Measurements from ENCODE around the gene JARID2.

Gene JARID2

DNA sequence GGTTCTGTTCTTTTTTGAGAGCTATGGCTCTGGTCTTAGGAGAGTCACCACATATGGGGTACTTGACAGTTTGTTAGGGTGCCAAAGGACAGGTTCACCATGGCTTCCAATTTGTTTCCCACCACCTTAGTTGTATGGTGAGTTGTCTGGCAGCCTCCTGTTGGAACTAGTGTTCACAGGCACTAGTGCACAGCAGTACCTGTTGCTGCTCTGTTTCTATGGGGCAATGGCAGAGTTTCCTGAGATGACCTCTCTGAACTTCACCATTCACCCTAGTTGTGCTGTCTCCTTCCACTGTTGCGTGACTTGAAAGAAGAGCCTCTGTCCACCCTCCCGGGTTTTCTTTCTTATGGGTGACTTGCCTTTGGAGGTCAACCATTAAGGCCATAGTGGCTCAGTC is 129.1 kb downstream of the JARID2 start:
- no peak for DNase-seq (ENCODE audit: low read depth in 2 of 2)

DNA sequence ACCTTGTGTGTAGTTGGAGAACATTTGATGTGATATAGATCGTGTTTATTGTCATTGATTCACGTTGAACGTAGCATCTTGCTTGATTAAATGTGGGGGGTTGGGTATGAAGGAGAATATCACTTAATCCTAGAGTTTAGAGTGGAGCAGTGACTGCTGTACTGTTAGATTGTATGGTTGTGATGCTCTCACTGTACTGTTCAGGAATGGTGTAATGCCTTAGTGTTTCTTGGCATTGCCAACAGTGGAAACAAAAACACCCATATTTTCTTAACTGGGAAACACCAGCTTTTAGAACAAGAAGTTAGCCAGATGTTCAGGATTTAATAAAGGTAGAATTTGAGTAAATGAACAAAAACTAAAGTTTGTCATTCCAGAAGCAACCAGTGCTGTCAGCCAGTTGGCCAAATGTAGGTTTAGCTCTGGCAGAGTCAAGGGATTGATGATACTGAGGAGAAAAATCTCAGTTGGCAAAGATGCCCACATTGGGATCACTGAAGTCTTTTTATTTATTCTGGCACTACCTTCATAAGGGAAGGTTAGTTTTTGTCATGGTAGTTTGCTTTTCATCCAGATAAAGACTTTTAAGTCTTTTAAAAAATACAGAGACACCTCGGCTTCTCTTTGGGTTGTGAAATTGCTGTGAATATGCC is 129.9 kb downstream of the JARID2 start:
- DNase-seq (ENCODE audit: low read depth in 2 of 2) = no peak

DNA sequence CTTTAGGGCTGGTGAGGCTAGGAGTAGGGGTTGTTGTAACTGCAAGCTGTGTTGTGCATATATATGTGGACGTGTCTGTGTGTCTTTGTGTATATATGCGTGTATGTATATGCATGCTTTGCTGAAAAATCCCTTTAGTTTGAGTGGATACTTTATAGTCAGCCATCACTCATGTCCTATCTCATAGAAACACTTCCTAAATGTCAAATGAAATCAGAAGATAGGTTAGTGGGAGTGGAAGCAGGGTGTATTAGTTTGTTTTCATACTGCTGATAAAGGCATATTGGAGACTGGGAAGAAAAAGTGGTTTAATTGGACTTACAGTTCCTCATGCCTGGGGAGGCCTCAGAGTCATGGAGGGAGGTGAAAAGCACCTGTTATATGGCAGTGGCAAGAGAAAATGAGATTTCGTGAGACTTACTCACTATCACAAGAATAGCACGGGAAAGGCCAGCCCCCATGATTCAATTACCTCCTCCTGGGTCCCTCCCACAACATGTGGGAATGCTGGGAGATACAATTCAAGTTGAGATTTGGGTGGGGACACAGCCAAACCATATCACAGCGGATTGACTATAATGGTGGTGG is 131.1 kb downstream of the JARID2 start:
- no peak for DNase-seq (ENCODE audit: low read depth in 2 of 2)

DNA sequence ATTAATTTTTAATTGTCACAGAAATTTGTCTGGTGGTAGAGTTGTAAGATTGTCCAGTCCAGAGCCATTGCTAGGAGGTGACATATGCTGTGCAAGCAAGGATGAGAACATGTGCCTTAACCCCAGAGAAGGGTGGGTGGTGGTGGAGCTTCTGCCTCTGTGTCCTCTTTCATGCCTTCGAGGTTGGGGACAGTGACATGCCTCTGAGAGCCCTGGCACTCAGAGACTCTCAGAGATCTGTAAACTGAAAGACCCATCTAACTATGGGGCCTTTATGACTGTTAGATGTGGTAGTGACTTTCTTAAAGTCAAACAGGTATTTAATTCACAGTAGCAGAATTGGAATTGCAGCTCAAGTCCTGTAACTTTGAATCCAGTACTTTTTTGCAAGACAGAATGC is 132.4 kb downstream of the JARID2 start:
- no peak for DNase-seq (ENCODE audit: low read depth in 2 of 2)

DNA sequence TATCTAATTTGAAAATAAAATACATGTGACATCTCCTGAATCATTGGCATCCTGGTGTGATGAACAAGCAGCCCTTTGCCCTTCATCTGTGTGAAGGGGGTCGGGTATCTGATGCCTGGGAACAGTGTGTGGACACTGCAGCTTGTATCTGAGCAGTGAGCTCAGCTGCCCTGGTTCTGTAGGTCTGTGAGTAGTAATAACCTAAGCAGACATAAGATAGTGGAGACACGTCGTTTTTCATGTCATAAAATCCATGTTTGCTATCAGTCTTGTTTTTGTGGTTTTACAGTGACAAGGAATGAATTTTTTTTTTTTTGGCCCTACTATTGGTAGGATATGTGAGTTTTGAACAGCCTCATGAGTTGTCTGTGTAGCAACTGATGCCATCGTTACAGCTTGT is 133.0 kb downstream of the JARID2 start:
- DNase-seq (ENCODE audit: low read depth in 2 of 2) = no peak

DNA sequence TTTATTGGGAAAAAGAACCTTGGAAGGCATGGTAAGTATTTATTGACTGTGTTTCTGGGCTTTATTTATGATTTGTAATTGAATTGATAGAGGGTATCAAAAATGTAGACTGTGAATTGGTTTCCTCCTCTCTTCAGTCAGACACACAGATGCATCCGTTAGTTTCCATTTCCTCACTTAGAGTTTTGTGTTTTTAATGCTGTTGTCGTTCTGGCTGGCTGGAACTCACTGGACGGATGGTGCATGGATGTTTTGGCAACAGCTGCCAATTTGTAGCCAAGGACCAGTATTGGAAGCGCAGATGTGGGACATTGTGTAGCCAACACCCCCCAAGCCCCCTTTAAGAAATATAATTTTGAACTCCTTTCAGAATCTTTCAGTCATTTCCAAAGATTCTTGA is 134.5 kb downstream of the JARID2 start:
- no peak for DNase-seq (ENCODE audit: low read depth in 2 of 2)

DNA sequence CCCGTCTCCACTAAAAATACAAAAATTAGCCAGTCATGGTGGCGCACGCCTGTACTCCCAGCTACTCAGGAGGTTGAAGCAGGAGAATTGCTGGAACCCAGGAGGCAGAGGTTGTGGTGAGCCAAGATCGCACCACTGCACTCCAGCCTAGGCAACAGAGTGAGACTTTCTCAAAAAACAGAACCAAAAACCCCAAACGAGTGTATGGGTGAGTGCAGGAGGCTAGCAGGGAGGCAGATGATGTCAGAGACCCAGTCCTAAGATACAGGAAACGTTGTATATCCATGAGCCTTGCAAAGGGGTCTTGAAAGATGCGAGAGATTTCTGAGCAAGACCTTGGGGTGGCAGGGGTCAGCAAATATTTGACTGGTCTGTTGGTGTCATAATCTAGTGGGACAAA is 136.2 kb downstream of the JARID2 start:
- DNase-seq (ENCODE audit: low read depth in 2 of 2) = no peak

DNA sequence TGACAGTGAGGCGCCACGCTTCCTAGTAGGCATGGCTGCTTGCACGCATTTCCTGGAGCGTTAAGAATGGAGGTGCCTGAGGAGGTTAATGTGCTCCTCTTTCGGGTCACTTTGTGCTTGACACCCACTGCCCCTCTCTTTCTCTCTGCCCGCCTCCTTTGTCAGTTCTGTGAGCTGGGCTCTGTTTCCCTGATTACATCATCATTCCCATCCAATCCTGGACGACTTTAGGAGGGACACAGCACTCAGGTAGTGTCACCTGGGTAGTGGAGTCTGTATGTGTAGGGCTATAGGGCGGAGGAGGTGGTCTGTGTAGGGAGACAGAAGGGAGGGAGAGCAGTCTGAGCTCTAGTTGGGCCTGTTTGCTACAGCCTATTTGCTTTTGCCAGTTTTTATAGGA is 136.8 kb downstream of the JARID2 start:
- no peak for DNase-seq (ENCODE audit: low read depth in 2 of 2)

DNA sequence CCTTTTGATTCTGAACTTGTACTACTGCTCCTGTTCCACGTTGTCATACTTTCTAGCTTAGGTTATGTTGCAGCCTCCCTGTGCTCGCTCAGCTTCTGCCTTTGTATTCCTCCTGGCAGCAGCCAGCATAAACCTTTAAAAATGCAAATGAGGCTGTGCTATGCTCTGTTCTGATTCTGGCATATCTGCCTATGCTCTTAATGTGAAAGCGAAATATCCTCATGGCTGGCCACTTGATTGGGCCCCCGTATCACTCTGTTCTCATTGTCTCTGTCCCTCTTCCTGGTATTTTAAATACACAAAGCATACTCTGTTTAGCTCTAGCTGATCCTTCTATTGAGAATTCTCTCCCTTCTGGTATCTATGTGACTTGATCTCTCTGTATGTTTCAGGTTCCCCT is 139.0 kb downstream of the JARID2 start:
- no peak for DNase-seq (ENCODE audit: low read depth in 2 of 2)

DNA sequence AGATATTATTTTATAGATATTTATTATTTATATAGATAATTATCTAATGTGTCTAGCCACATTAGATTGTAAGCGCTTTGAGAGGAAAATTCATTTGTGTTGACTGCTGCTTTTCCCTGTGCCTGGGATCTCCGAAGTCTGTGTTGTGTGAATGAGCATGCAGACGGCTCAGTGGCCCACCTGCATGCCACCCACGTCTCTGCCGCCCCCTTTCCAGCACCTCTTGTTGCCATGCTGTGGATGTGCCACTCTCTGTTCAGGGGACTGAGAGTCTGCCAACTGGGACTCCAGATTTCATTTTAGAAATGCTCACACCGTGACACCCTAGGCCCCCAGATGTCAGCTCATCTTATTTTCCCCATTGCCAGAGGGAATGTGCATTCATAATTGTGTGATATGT is 139.7 kb downstream of the JARID2 start:
- no peak for DNase-seq (ENCODE audit: low read depth in 2 of 2)

DNA sequence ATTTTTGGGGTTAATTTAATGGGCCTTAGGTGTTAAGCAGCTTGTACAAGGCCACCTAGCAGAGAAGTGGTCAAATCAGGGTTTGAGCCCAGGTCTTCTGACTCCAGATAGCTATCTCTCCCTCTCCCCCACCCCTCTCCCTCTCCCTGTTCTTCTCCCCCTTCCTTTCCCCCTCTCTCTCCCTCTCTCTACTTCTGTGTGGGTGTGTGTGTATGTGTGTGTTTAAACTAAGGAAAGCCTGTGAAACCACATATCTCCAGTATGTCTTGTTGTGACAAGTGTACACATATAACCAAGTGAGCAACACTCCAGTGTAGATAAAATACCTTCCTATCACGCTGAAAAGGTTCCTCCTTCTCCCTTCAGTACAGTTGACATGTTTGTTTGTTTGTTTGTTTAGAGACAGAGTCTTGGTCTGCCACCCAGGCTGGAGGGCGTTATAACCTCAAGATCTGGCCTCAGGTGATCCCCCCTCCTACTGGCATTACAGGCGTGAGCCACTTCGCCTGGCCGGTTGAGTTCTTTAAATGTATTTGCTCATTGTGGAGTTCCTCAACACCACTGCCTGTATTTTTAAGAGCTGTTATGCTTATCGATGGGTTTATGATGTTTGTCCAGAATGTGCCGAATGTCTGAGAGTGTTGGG is 140.4 kb downstream of the JARID2 start:
- no peak for DNase-seq (ENCODE audit: low read depth in 2 of 2)

DNA sequence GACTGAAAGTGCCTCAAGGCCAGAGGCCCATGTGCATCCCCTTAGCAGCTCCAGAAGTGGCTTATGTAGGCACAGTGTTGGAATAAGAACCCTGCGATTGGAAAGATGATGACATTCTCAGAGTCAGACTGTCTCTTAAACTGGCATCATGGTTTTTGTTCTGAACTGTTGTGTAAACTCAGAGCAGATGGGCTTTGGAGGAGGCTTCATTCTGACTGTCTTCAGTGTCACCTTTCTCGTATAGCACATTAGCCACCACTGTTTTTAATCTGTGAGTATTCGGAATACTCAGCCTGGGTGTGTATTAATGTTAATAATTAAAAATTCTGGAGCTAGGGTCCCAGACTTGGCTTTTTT is 140.9 kb downstream of the JARID2 start:
- DNase-seq (ENCODE audit: low read depth in 2 of 2) = no peak

DNA sequence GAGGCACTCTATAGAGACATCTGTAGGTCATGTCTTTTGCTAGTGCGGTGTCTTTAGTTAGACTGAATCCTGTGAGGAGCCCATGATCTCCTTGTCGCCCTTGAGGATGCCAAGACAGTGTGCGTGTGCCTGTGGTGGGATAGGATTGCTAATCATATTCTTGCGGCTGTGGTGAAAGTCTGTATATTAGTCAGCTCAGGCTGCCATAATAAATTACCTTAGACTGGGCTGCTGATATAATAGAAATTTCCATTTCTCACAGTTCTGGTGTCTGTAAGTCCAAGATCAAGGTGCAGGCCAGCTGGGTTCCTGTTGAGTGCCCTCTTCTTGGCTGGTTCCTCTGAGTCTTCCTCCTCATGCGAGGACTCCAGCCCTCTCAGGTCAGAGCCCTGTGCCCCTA is 141.2 kb downstream of the JARID2 start:
- no peak for DNase-seq (ENCODE audit: low read depth in 2 of 2)

DNA sequence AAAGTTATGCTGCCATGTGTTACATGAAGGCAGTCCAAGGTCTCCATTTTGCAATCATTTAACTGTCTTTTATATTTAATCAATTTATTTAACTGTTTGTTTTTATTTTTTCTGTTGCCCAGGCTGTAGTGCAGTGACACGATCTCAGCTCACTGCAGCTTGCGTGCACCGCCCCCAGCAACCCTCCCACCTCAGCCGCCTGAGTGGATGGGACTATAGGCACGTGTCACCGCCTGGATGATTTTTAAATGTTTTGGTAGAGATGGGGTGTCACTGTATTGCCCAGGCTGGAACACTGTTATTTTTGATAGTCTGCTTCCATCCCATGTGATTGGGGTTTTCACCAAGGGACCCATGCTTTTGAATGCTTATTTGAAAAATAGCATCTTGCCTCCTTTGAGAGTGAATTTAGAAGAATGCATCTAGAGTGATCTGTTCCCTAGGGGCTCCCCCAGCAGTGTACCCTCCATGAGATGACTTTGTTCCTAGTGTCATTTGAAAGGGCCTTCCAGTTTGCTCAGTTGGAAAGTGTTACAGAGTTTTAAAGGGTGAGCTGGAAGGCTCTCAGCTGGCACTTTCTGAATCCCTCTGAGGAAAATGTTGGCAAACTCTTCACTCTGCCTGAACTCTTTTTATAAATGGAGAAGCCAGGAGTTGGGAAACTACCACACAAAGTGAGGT is 143.4 kb downstream of the JARID2 start:
- no peak for DNase-seq (ENCODE audit: low read depth in 2 of 2)

DNA sequence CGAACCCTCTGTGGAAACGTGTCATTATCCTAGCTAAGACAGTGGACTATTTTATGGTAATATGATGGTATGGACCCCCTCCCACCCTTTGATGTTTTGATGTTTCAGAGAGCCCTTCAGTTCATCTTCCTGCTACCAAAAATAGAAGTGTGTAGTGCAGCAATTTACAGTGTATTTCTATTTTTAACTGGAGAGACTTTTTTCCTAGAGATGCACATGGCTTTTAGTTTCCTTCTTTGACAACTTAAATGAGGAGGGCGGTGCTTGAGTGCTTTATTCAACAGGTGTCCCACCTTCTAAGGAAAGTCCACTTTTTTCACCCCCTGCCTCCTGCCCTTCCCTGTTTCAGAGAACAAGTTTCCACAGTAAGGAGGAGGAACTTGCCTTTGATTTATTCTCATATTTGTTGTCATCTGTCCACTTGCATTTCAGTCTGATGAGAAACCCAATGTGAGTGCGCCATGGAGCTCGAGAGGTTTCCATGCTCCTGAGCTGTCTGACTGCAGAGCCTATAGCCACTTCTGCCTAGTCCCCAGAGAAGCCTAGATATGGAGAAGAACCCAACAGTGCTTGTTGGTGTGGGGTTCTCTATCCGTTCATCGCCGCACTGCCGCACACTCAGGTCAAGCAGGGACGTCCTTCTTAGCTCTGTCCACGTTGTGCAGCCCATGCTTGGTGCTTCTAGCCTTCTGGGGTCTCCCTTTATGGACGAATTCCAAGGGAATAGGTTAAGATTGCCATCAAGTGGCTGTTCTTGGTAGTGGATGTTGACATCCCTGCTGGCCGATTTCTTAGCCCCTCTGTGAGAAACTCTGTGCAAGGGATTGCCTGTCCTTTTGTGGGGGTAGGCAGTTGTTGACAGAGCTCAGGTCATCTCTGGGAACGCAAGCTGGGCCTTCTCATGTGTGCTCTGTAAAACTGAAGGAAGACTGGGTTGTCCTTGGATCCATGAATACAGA is 144.2 kb downstream of the JARID2 start:
- no peak for DNase-seq (ENCODE audit: low read depth in 2 of 2)

DNA sequence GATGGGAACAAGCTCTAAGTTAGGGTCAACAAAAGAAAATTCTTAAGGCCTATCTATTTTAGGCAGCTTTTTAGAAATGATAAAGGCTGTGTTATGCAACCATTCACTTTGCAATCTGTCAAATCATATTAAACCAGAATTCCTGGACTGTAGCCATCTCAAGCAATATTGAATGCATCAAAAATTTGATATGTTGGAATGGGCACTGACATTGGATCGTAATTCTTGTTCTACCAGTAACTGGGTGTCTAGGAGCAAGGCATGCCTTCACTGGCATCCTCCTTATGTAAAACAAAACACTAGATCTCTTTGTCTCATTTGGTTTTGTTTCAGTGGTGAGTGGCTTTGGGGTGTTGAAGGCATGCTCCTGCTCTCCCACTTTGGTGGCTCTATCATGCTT is 145.6 kb downstream of the JARID2 start:
- DNase-seq (ENCODE audit: low read depth in 2 of 2) = no peak

DNA sequence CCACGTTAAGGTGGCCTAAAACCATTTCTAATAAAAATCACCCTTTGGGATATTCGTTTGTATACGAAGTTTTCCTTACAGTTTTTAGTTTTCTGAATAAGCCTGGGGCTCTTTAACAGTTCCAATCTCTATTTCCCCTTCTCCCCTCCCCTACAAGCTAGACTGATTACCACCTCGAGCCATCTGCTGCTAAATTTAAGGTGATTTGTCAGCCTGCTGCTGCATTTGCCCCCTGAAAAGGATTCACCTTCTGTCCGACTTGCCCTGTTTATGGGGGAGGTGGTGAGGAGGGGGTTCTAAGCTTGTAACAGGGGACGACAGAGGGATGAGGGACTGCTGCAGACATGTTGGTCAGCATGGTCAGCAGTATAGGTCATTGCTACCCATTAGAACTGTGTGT is 146.3 kb downstream of the JARID2 start:
- DNase-seq (ENCODE audit: low read depth in 2 of 2) = no peak

DNA sequence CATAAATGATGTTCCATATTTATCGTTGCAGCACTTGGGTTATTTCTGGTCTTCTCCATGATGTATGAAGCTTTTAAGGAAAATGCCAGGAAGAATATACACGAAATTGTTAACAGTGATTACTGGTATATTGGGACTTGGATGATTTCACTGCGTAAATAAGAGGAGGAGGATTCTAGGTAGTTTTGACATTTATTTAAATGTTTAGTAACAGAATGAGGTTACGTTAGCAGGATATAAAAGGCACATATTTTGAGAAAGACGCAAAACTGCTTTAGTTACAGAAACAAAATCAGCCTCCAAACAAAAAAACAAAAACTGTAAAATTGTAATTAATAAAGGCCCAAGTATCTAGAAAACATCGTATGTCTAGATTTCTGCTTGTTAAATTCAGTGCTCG is 147.7 kb downstream of the JARID2 start:
- no peak for DNase-seq (ENCODE audit: low read depth in 2 of 2)

DNA sequence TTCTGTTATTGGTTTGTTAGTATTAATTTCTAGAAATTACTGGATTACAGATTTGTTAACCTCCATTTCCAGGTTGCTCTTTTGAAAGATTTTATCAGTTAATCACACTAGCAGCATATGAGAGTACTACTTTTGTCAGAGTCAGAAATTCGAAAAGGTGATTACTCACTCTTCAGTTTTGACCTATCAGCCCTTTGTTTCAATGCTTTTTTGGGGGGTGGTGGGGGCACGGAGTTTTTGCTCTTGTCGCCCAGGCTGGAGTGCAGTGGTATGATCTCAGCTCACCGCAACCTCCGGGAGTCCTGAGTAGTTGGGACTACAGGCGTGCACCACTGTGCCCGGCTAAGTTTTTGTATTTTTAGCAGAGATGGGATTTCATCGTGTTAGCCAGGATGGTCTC is 149.2 kb downstream of the JARID2 start:
- DNase-seq (ENCODE audit: low read depth in 2 of 2) = no peak

DNA sequence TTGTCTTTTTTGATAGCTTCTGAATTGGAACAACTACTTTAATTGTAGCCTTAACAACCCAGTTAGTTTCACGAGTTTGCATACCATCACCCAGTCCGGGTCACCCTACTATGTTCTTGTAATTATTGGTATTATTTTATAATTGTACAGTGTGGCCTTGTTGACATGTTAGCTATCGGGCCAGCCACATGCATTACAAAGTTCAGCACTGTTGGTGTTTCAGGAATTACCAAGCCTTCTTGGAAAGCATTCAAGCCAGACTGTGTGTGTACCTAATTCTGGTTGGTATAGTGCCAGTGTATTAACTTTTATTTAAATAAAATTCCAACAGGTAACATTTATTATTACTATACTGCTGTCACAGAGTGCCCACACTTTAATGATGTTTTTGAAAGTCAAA is 150.9 kb downstream of the JARID2 start:
- DNase-seq (ENCODE audit: low read depth in 2 of 2) = no peak

DNA sequence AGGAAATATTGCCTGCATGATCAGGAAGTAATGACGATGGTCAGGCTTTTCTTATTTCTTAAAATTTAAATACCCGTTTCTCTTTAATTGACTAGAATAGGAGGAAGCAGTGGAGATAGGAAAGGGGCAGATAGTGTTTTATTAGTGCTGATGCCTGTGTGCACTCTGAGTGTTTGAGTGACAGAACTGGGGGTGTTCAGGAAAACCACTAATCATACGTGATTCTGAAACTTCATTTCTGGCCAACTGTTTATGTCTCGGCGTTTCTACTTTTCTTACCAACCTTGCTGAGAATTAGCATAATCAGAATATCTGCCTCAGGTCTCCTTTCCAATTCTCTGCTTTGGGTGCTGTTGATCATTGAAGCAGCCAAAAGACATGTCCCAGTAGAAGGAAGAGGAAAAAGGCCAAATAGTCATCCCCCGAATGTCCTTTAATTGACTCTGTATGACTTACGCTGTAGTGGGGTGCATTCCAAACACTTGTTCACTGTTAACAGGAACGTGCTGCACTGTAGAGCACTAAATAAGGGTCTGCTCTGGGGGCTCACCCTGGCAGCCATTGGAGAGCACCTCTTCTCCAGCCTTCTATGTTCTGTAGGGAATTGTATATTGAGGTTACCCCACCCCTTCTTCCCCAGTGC is 152.9 kb downstream of the JARID2 start:
- no peak for DNase-seq (ENCODE audit: low read depth in 2 of 2)
